ENCODE results near the gene UNC5B.
"Not testable (repeated sequence)": the region's sequence is repeated elsewhere in the genome, so short reads cannot be mapped to it uniquely, and the experiment has no call there.

The UNC5B gene

GRCh38 chr10:71209731-71210541 lies 2.4 kb upstream of the UNC5B start:
- DNase-seq (ENCODE audit: low read depth), result no peak

DNA sequence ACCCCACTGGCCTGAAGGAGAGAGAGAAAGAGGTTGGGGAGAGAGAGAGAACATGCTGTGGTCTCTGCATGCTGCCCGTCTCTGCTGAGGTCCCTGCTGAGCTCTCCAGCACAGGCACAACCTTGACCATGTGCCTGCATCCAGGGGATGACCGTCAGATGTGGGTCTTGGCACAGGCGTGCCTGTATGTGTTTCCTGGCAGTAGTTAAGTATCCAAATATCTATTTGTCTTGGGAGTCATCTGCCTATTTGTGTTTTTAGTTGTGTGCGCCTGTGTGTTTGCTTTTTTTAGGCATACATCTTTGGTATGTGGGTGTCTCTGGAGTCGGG lies 1.9 kb upstream of the UNC5B start:
- no peak for DNase-seq (ENCODE audit: low read depth)

DNA sequence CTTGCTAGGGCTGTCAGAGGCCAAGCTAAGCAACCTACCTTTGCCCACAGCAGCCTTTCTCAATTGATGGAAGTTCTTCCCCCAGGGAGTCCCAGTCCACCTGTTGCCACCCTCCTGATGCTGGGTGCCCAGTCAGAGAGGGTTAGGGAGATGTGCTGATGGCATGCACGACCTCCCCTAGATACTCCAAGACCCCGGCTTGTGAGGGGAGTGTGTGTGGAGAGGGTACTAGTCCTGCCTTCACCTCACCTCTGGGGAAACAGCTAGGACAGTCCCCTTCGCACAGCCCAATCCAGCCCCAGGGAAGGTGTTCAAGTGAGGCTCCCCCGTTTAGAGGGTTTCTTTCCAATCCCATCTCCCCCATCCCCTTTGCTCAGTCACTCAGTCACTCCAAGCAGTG lies 1.3 kb upstream of the UNC5B start:
- DNase-seq (ENCODE audit: low read depth), result no peak

DNA sequence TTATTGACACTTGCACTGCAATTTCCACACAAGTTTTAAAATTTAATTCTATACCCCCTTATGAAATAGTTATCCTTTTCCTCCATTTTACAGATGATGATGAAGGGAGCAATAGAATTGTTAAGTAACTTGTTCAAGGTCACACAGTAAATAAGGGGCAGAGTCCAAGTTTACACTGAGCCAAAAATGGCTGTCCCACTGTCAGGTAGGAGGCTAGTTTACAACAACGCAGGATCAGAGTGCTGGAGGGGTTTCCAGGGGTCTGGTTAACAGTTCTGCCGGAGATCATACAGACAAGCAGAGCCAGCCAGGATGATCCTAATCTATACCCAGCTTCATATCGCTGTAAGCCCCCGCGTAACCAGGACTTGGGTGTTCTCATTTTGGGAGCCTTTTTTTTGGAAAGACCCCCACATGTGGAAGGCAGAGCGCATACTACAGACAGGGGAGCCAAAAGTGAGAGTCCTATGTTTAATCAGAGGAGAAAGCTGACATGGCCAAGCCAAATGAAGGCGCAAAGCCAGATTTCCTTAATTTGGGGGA lies 524 bp upstream of the UNC5B start:
- DNase-seq (ENCODE audit: low read depth), result no peak

DNA sequence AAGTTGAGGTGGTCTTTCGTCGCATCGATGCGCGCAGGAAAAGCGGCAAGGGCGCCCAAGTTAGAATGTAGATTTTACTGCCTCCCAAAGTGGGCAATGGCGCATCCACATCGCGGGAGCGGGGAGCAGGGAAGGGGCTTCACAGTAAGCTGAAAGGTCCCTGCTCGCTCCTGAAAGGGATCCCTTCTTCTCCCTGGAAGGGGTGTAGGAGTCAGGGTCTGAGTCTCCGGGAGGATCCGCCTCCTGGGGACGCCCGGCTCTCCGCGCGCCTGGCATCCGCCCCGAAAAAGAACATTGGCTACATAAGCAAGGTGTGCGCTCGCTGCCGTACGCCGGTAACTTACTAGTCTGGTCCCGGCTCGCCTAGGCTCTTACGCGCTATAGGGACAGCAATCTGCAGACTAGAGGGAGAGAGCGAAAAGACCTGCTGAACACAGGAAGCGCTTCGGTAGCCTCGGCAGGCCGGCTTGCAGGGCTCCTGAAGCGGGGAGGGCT lies 804 bp downstream of the UNC5B start:
- DNase-seq (ENCODE audit: low read depth), result peak; percentile 87

- peak; percentile 87 for DNase-seq (ENCODE audit: low read depth)
These were observed 1.5 kb downstream of the UNC5B start for GRCh38 chr10:71213761-71214440.

- no peak for DNase-seq (ENCODE audit: low read depth)
These were observed 2.5 kb downstream of the UNC5B start for GRCh38 chr10:71214641-71215559.

- DNase-seq (ENCODE audit: low read depth), result no peak
These were observed 4.0 kb downstream of the UNC5B start for GRCh38 chr10:71216363-71216695.

DNA sequence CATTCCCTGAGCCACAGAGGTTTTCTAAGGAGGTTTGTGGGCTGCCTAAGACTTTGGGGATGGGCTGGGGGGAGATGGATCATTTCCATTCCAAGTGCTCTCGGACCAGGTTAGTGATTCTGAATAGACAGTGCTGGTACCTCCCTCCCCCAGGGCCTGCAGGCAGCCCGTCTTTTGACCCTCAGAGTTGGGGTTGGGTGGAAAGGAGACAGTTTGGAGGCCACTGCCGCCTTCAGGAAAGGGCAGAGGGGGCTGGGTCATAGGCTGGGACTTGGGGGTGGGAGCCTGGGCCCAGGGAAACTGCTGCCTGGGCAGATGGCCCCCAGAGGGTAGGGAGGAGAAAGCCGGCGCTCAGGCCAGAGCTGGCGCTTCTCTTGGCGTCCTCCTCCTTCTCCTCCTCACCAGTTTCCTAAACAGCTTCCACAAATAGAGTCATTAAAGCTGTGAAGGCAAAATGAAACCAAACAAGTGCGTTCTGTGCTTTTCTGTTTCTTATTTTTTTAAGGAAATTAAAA lies 4.4 kb downstream of the UNC5B start:
- DNase-seq (ENCODE audit: low read depth), result no peak

DNA sequence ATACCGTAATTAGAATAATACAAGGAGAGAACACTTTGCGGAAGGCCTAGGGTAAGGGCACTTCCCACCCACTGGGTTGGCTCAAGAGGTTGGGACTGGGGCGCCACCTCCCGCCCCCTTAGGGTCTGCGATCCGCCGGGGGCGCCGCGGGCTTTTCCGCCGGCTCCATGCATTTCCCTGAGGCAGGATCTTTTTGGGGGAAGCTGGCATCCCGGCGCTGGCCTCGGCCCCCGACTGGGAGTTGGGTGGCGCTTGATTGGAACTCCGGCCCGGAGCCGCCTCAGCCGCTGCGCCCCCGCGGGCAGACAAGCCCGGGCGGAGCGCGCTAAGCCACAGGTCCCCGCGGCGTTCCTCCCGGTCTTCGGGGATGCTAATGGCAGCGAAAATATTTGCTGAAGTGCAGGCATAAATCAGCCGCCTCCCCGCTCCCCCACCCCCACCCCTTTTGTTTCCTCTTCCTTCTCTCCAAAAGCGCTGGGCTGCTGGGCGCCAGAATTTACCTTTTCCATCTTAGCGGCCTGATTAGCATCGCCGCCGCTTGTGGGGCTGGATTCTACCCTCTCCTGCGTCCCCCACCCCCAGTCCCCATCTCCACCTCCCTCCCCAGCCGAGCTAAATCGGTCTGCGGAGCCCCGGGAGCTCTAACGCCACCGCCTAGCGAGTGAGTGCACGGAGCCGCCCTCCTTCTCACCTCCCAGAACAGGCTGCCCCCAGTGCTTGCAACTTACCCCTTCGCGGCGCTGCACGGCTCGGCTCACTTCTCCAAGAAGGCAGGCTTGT lies 5.1 kb downstream of the UNC5B start:
- DNase-seq (ENCODE audit: low read depth), result no peak

DNA sequence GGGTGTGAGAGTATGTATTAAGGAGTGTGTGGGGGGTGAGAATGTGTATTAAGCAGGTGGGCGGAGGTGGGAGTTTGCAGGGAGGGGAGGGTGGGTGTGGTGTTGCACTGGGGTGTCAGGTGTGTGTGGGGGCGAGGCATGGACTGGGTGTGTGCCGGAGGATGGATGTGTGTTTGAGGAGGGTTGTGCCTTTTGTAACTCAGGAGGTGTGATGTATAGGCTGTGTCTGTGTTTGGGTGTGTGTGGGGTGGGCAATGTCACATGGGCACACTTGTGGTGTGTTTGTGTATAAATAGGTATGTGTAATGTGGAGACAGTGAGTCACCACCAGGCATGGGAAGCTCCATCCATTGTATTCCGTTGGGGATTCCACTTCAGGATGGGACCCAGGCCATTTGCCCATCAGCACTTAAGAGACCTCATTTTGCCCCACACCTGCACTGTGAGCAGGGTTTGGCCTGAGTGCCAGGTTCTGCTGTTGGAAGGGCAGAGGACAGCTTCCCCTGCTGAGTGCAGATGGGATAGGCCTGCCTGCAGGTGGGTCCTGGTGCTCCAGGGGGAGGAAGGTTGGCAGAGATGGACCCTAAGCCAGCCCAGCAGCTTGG lies 5.8 kb downstream of the UNC5B start:
- peak; percentile 56 for DNase-seq (ENCODE audit: low read depth)

GRCh38 chr10:71218651-71219050 lies 6.3 kb downstream of the UNC5B start:
- DNase-seq (ENCODE audit: low read depth), result no peak

DNA sequence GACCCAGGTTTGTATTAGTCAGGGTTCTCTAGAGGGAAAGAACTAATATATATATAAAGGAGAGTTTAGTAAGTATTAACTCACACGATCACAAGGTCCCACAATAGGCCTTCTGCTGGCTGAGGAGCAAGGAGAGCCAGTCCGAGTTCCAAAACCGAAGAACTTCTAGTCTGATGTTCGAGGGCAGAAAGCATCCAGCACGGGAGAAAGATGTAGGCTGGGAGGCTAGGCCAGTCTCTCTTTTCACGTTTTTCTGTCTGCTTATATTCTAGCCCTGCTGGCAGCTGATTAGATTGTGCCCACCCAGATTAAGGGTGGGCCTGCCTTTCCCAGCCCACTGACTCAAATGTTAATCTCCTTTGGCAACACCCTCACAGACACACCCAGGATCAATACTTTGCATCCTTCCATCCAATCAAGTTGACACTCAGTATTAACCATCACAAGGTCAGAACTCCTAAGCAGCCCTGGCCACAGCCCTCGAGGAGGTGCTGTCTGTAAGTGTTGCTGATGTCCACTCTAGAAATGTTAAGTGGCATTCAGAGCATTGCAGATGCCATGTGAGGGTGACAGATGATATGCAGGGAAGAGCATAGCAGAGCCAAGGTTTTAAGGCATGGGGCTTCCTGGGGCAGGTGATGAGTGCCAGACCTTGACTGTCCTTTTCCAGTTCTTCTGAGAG lies 7.0 kb downstream of the UNC5B start:
- not testable (repeated sequence) for DNase-seq (ENCODE audit: low read depth)

DNA sequence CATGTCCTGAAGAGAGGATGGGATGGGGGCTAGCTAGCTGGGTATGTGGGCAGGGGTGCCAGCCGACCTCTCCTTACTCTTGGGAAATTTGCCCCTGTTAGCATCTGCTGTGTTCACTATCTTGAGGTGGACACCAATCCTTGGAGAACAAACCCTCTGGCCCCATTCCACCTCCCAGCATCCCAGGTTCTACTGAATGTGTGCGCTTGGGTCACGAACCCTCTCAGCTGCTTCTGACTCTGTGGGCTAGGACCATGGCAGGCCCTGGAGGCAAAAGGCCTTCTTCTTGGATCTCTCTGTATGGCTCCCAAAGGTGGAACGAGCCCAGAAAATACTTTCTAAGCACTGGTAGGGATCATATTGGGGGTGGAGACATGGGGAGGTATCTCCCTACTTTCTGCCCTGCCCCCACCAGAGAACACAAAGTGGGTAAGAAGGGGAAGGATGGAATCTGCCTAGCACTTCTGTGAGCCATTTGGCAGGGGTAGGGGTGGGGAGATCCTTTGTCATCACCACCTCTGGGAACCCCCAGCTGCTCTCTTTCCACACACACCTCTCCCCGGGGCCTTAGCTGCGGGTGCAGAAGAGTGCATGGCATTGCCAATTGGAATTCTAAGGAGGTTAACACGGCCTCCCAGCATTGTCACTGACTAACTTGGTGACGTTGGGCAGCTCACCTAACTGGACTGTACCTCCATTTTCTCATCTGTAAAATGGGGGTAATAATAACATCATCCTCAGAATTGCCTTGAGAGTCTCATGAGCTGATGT lies 7.7 kb downstream of the UNC5B start:
- no peak for DNase-seq (ENCODE audit: low read depth)

- no peak for DNase-seq (ENCODE audit: low read depth)
These were observed 8.5 kb downstream of the UNC5B start for GRCh38 chr10:71220689-71221540.

GRCh38 chr10:71221586-71222202 lies 9.3 kb downstream of the UNC5B start:
- DNase-seq (ENCODE audit: low read depth), result no peak

DNA sequence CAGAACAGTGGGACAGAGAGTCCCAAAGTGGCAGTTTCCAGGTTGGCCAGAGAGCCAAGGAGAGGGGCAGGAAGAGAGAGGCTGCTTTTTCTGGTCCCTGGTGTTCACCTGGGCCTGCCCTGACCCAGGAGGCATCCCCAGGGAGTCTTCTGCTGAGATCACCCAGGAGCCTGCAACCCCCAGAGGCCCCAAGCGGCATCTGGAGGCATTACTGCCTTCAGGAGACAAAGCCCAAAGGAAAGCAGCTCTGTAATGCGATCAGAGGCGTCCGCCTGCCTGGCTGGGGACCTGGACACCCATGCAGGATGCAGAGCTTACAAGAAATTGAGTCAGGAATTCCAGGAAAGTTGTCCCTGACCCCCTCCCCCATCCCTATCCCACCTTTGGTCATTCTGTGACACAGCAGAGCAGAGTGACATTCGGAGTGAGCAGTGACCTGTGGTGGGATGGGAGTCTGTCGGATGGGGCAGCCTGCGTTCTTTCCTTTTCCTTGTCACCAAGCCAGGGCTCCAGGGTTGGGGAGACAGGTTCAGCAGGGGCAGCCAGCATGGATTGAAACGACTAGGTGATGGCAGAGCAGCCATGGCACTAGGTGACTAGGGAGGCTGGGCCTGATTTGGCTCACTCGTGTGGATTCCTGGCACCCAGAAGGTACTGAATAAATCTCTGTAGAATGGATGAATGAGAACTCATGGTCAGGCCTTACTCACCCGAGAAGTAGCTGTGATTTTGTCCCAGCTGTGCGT lies 10.4 kb downstream of the UNC5B start:
- peak; percentile 51 for DNase-seq (ENCODE audit: low read depth)

Data from amniotic epithelial cell (primary cell).